Heart right ventricle (tissue), 16 donors: ENCODE data around the gene HACD1. TPM values are rescaled to one million over a fixed set of nuclear protein-coding genes. Genes with fewer than 3 reads are reported as not detected.

ENCODE experiments used
- ATAC-seq, 8 donors: fragments of 200-7000 bp; cut with Tn5 transposase; one replicate each; pipeline ENCODE4 v1.9.1; 2020; ENCODE audit warnings: mild to moderate bottlenecking in 8 of 8, moderate library complexity in 8 of 8, moderate number of reproducible peaks in 1 of 8
- DNase-seq, 2 donors: peaks; one replicate each; pipeline ENCODE4 v3.0.0-alpha.2; 2020
- H3K27ac ChIP-seq, 10 donors: fragments of 200-600 bp; sonication (generic) in 2 of 10; one replicate each; pipeline versions ENCODE4 v1.5.0 to v1.8.0; 2020 to 2022; ENCODE audit warnings: mild to moderate bottlenecking in 3 of 10
- H3K27me3 ChIP-seq, 7 donors: fragments of 200-600 bp; one replicate each; pipeline ENCODE4 v1.8.0; 2021 to 2022; ENCODE audit warnings: mild to moderate bottlenecking in 2 of 7
- H3K36me3 ChIP-seq, 9 donors: fragments of 200-600 bp; sonication (generic) in 1 of 9; one replicate each; pipeline versions ENCODE4 v1.5.0 to v1.8.0; 2020 to 2022; ENCODE audit warnings: mild to moderate bottlenecking in 2 of 9
- H3K4me1 ChIP-seq, 9 donors: fragments of 200-600 bp; sonication (generic) in 1 of 9; one replicate each; pipeline versions ENCODE4 v1.5.0 to v1.8.0; 2020 to 2022; ENCODE audit warnings: mild to moderate bottlenecking in 4 of 9
- H3K4me3 ChIP-seq, 10 donors: fragments of 200-600 bp; sonication (generic) in 2 of 10; one replicate each; pipeline versions ENCODE4 v1.5.0 to v1.8.0; 2020 to 2022; ENCODE audit warnings: mild to moderate bottlenecking in 7 of 10, moderate library complexity in 2 of 10
- H3K9me3 ChIP-seq, 11 donors: fragments of 200-600 bp in 10 of 11; sonication (generic) in 2 of 11; one replicate each; pipeline versions ENCODE4 v1.5.0 to v1.8.0; 2013 to 2022; ENCODE audit warnings: mild to moderate bottlenecking in 2 of 11, control low read depth in 1 of 11, moderate library complexity in 1 of 11
- whole genome bisulfite sequencing, 2 donors: extraction: QIAGEN DNeasy Blood & Tissue Kit; methylation state at CpG; one replicate each; pipeline ENCODE4 v1.1.7; 2013; ENCODE audit warnings: inconsistent platforms in 1 of 2; 5-methylcytosine and 5-hydroxymethylcytosine counted together
- intact Hi-C, 10 donors: fragments of 100-400 bp; cut with DNase I; formaldehyde crosslinking; loops; one replicate each; pipeline versions ENCODE4 v1.11.1 to v1.14.2; 2022
- polyA plus RNA-seq, 2 donors: library from polyadenylated mRNA; stranded (reverse); fragments of 200-250 nt; gene quantifications; one replicate each; pipeline ENCODE4 v1.2.3, GENCODE V29; 2013
- total RNA-seq, 10 donors: library from RNA; stranded (reverse); fragmentation: NEBNext Ultra II Directional in 3 of 10; extraction: Animal tissue kit (Norgen Biotek cat#: 25700) in 3 of 10; gene quantifications; one replicate each; pipeline versions ENCODE4 v1.2.1 to v1.2.4, GENCODE V29; 2021 to 2023
- TF ChIP-seq, protein P1 (sequence below), 9 donors: fragments of 200-600 bp; sonication (generic) in 2 of 9; IDR thresholded peaks; one replicate each; pipeline versions ENCODE4 v1.5.0 to v1.8.0; 2021 to 2022; ENCODE audit warnings: antibody characterized with exemption in 9 of 9, mild to moderate bottlenecking in 5 of 9, moderate library complexity in 1 of 9
- donor health status: Arrhythmogenic right ventricular cardiomyopathy.
- donor health status: ischemic (EF 13 %, LVEDD 7.1; RV severe dilation, severe dysfunction).
- donor health status: healthy with polysubstance abuse.
- donor health status: DM: no; HTN: yes; CAD: no.
- donor health status: DM: no; HTN: no; CAD: no.
- donor health status: ischemic (EF 25% LVEDD 6.9; RV normal size, moderate dysfunction).
- donor health status: ischemic (EF 25% LVEDD 5.7; RV mildly dilated, moderate dysfunction).
- donor health status: healthy.
- donor health status: DM: yes; HTN: yes; CAD: no.
- donor health status: Ischemic cardiomyopathy.
- donor health status: ischemic (EF 35%, LVEDD 5.7; RV mildly dilated, moderate dysfunction).
- donor health status: nonischemic (EF 11% LVEDD 7.7; RV severe dilation, severe dysfunction).
- donor health status: DM: yes; HTN: yes; CAD: no.
- donor health status: PGD.
- donor health status: ischemic (EF 29% LVEDD 5.4; RV normal size, mild dysfunction).
- donor health status: nonischemic (EF 23%, LVEDD 6.1; RV moderate dilation, normal function).

Gene HACD1
- total and polyA plus RNA-seq, 12 donors = 109 to 242 (median 170) TPM

DNA sequence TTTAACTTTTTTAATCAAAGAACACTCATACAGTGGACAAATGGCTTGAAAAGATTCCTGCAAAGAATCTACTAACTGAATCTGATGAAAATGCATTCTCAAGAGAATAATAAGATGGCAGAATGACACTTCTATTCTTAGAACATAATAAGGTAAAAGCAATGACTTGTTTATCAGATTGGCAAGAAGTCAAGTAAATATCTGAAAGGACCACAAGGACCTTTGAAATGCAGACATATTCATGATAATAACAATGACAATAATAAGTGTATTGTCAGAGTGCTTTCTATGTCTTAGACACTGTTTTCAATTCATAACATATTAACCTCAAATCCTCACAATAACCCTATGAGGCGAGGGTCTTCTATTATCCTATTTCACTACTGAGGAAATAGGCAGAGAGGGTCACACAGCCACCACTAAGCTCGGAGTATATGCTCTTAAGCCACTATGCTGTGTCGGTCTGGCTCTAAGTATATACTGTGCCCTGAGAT, 10.6 kb downstream of the HACD1 start:
- Histone ChIP-seq H3K9me3 (no peaks in the 10 kb centered on the region), H3K27me3 (no peaks in the 10 kb centered on the region), H3K27ac (no peak overlapping the region), H3K4me1 (peaks cover 0 to 23% (median 14%) of the 10 kb centered on the region in 9 donors), H3K4me3 (no peak overlapping the region), H3K36me3 (peaks cover 0 to 10% (median 0%) of the 10 kb centered on the region in 9 donors)
- WGBS, 2 donors = 51 to 60% methylated on average over 3 of the region's 3 CpGs
- ATAC-seq = no peak
- intact Hi-C loops = loop anchor here in 9 of 10 donors (1.0 to 10.0 kb wide), 9 partner anchors 136 to 628 kb away; no protein-coding TSS in a partner anchor
- DNase-seq = no peak
- TF ChIP-seq, protein P1, sequence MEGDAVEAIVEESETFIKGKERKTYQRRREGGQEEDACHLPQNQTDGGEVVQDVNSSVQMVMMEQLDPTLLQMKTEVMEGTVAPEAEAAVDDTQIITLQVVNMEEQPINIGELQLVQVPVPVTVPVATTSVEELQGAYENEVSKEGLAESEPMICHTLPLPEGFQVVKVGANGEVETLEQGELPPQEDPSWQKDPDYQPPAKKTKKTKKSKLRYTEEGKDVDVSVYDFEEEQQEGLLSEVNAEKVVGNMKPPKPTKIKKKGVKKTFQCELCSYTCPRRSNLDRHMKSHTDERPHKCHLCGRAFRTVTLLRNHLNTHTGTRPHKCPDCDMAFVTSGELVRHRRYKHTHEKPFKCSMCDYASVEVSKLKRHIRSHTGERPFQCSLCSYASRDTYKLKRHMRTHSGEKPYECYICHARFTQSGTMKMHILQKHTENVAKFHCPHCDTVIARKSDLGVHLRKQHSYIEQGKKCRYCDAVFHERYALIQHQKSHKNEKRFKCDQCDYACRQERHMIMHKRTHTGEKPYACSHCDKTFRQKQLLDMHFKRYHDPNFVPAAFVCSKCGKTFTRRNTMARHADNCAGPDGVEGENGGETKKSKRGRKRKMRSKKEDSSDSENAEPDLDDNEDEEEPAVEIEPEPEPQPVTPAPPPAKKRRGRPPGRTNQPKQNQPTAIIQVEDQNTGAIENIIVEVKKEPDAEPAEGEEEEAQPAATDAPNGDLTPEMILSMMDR (IDR thresholded peaks at IDR 0.05) = no peak

DNA sequence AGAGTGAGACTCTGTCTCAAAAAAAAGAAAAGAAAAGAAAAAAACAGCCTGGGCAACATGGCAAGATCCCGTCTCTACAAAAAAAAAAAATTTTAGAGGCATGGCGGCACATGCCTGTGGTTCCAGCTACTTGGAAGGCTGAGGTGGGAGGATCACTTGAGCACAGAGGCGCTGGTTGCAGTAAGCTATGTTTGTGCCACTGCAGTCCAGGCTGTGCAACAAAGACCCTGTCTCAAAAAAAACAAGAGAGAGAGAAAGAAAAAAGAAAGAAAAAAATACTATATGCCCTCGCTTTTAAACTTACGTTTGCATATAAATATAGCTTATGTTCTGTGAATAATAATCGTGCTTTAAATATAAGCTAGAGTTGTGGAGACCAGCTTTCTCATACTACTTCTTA, 11.2 kb downstream of the HACD1 start:
- intact Hi-C loops = loop anchor here in 9 of 10 donors (2.0 to 10.0 kb wide), 8 partner anchors 136 to 629 kb away; no protein-coding TSS in a partner anchor
- 78 to 80% methylated on average over 6 of the region's 6 CpGs for WGBS, 2 donors
- DNase-seq = no peak
- TF ChIP-seq, protein P1 (IDR thresholded peaks at IDR 0.05) = no peak
- no peak for ATAC-seq
- peaks cover 0 to 12% (median 0%) of the 10 kb centered on the region in 9 donors for H3K36me3 ChIP-seq
- no peak overlapping the region for H3K4me3 ChIP-seq
- H3K9me3 ChIP-seq = no peaks in the 10 kb centered on the region
- peaks cover 0 to 23% (median 14%) of the 10 kb centered on the region in 9 donors for H3K4me1 ChIP-seq
- H3K27ac ChIP-seq = no peak overlapping the region
- no peaks in the 10 kb centered on the region for H3K27me3 ChIP-seq

- H3K36me3 ChIP-seq = peaks cover 0 to 26% (median 0%) of the 10 kb centered on the region in 9 donors
- H3K4me3 ChIP-seq = no peak overlapping the region
- H3K4me1 ChIP-seq = peaks cover 0 to 7% (median 0%) of the 10 kb centered on the region in 9 donors
- no peak overlapping the region for H3K27ac ChIP-seq
- TF ChIP-seq, protein P1 (IDR thresholded peaks at IDR 0.05) = peak in 7 of 9 donors; percentile 29 to 55 (median 35)
- no peaks in the 10 kb centered on the region for H3K9me3 ChIP-seq
- intact Hi-C loops = loop anchor here in 4 of 10 donors (5.0 to 10.0 kb wide), 3 partner anchors 124 to 194 kb away; no protein-coding TSS in a partner anchor
- DNase-seq = peak in 1 of 2 donors; percentile 22
- ATAC-seq = peak in 4 of 8 donors; percentile 35 to 62 (median 42)
- 45 to 58% methylated on average over 8 of the region's 8 CpGs for WGBS, 2 donors
- no peaks in the 10 kb centered on the region for H3K27me3 ChIP-seq
Observed at GRCh38 chr10:17599089-17599488, 18.1 kb downstream of the HACD1 start.

- Histone ChIP-seq H3K27ac (no peak overlapping the region), H3K9me3 (no peaks in the 10 kb centered on the region), H3K4me3 (no peak overlapping the region), H3K27me3 (no peaks in the 10 kb centered on the region), H3K36me3 (peaks cover 0 to 38% (median 0%) of the 10 kb centered on the region in 9 donors), H3K4me1 (peaks cover 0 to 7% (median 0%) of the 10 kb centered on the region in 9 donors)
- TF ChIP-seq, protein P1 (IDR thresholded peaks at IDR 0.05) = no peak
- ATAC-seq (no peak), DNase-seq (no peak)
- intact Hi-C loops = loop anchor here in 4 of 10 donors (5.0 to 10.0 kb wide), 3 partner anchors 123 to 193 kb away; no protein-coding TSS in a partner anchor
- WGBS, 2 donors = 78 to 89% methylated on average over 3 of the region's 3 CpGs
Observed at GRCh38 chr10:17597386-17597785, 19.8 kb downstream of the HACD1 start.
